ENCODE results near the gene FHIT.
"Not testable (repeated sequence)": the region's sequence is repeated elsewhere in the genome, so short reads cannot be mapped to it uniquely, and the experiment has no call there.

Gene FHIT

GRCh38 chr3:60909526-60909925, 341.7 kb downstream of the FHIT start:
- DNase-seq = no peak

- no peak for DNase-seq
These were observed 345.0 kb downstream of the FHIT start for GRCh38 chr3:60906283-60906682.

GRCh38 chr3:60898321-60898720, 352.9 kb downstream of the FHIT start:
- DNase-seq = no peak

- DNase-seq = no peak
These were observed 357.3 kb downstream of the FHIT start for GRCh38 chr3:60893946-60894345.

GRCh38 chr3:60890226-60890625, 361.0 kb downstream of the FHIT start:
- no peak for DNase-seq

GRCh38 chr3:60888952-60889351, 362.3 kb downstream of the FHIT start:
- DNase-seq = not testable (repeated sequence)

GRCh38 chr3:60887574-60887973, 363.7 kb downstream of the FHIT start:
- DNase-seq = no peak

- no peak for DNase-seq
These were observed 364.7 kb downstream of the FHIT start for GRCh38 chr3:60886518-60886917.

GRCh38 chr3:60884005-60884404, 367.2 kb downstream of the FHIT start:
- DNase-seq = no peak

- DNase-seq = no peak
These were observed 374.1 kb downstream of the FHIT start for GRCh38 chr3:60877188-60877587.

GRCh38 chr3:60870396-60870795, 380.9 kb downstream of the FHIT start:
- no peak for DNase-seq

DNA sequence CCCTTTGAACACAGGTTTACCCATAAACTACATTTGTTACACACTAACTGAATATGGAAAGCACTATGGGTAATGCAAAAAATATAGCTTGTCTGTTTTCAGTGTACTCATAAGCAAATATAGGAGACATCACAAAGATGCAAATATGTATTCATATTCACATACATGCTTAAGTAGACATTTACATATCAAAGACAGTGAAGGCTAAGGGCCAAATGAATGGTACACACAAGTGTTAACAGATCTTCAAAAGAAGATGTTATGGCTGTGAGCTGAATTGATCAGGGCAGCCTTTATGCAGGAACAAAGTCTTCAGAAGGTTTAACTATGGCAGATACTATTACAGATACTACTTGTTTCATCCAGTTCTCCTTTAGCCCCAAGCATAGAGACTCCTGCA, 384.1 kb downstream of the FHIT start:
- no peak for DNase-seq

DNA sequence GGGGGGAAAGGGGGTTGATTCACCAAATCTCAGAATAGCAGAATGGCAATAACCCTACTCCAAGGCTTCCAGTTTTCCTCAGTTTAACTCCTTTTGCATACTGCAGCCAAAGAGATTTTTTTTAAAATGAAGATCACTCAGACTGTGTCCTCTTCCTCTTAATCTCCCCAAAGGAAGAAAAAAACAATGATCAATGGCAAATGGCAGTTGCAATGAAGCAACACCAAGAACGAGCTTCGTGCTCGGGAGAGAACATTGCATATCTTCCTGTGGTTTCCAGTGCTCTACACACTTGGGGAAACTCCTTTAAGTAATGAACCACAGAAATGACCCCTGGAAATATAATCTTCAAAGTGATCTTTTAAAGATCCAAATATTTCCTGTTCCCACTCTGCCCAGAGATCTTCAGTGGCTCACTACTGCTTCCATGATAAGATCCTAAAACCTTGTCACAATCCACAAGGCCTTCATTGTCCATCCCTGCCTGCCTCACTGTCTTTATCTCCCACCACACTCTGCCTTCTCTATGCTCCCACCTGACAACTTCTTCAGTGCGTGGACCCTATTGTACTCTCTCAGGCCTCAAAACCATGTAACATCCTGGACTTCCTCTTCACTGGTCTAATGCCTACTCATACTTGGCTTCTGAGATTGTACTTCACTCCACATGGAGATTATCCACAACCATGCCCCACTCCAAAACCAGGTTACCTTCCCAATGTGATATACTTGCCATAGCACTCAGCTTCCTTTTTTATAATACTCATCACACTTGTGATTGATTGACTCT, 394.8 kb downstream of the FHIT start:
- DNase-seq = no peak

- no peak for DNase-seq
These were observed 396.0 kb downstream of the FHIT start for GRCh38 chr3:60855250-60855649.

- DNase-seq = no peak
These were observed 396.5 kb downstream of the FHIT start for GRCh38 chr3:60854791-60855190.

GRCh38 chr3:60847791-60848190, 403.5 kb downstream of the FHIT start:
- no peak for DNase-seq

GRCh38 chr3:60844256-60844655, 407.0 kb downstream of the FHIT start:
- DNase-seq = no peak

- DNase-seq = no peak
These were observed 409.9 kb downstream of the FHIT start for GRCh38 chr3:60841355-60841754.

GRCh38 chr3:60839246-60839645, 412.0 kb downstream of the FHIT start:
- no peak for DNase-seq

DNA sequence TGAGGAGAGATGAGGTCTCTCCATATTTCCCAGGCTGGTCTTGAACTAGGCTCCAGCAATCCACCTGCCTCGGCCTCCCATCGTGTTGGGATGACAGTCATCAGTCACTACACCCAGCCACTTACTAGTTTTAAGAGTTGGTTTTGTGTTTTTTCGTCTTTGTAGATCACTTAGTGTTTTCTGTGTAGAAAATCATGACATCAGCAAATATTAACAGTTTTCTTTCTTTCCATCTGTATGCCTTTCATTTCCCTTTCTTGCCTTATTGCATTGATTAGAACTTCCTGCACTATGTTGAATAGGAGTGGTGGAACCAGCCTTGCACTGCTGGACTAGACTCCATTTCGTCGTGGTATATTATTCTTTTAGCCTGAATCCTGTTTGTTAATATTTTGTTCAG, 415.5 kb downstream of the FHIT start:
- DNase-seq = no peak

DNA sequence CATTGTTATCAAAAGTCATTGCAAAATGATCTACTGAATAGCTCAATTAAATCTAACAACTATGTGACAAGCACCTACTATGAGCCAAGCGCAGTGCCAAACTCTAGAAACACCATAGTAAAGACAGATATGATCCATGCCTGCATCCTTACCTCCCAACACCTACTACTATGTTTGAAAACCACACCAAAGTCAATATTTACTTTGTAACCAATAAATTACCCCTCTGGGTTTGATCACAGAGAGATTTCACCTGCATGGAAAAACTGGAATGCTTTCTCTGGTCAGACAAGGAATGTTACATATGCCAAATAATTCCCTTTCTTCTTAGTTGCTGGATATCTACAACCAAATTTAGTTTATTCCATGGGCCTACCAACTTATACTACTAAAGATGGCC, 422.2 kb downstream of the FHIT start:
- no peak for DNase-seq

- DNase-seq = no peak
These were observed 423.6 kb downstream of the FHIT start for GRCh38 chr3:60827666-60828065.

- no peak for DNase-seq
These were observed 424.7 kb downstream of the FHIT start for GRCh38 chr3:60826511-60826910.

- no peak for DNase-seq
These were observed 438.8 kb downstream of the FHIT start for GRCh38 chr3:60812502-60812901.

DNA sequence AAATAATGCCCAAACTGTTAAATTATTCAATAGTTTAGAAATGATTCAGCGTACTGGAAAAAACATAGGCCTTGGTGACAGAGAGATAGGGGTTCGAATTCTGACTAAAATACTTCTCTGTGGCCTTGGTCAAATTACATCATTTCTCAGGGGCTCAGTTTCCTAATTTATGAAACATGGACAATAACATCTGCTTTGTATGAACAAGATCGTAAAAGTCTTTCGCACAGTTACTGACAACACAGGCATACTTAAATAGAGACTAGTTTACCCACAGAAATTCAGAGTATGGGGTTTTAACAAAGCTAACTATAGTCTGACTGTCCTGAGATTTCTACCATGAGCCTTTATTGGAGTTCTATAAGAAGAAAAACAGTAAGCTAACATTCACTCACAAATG, 440.4 kb downstream of the FHIT start:
- no peak for DNase-seq

Measured in NCI-H2107 (cell line).